Osteocyte (in vitro differentiated cells): ENCODE measurements around the gene CTBP2. TPM values are rescaled to one million over a fixed set of nuclear protein-coding genes. Genes with fewer than 3 reads are reported as not detected.

Source experiments
- DNase-seq: peaks from one replicate; pipeline ENCODE4 v3.0.0; 2021; ENCODE audit warnings: mixed read lengths; ENCODE audit not compliant: unreplicated experiment; ENCODE audit errors: extremely low spot score
- H3K27ac Mint-ChIP-seq: one replicate; pipeline ENCODE4 v1.8.0; 2021; ENCODE audit warnings: mild to moderate bottlenecking, mixed read lengths; ENCODE audit not compliant: unreplicated experiment
- H3K27me3 Mint-ChIP-seq: one replicate; pipeline ENCODE4 v1.8.0; 2021; ENCODE audit warnings: mixed read lengths; ENCODE audit not compliant: unreplicated experiment
- H3K36me3 Mint-ChIP-seq: one replicate; pipeline ENCODE4 v1.8.0; 2021; ENCODE audit warnings: mixed read lengths; ENCODE audit not compliant: unreplicated experiment
- H3K4me1 Mint-ChIP-seq: one replicate; pipeline ENCODE4 v1.8.0; 2021; ENCODE audit warnings: mixed read lengths; ENCODE audit not compliant: unreplicated experiment
- H3K4me3 Mint-ChIP-seq: one replicate; pipeline ENCODE4 v1.8.0; 2021; ENCODE audit warnings: mild to moderate bottlenecking, moderate library complexity, mixed read lengths; ENCODE audit not compliant: unreplicated experiment
- H3K9me3 Mint-ChIP-seq: one replicate; pipeline ENCODE4 v1.8.0; 2021; ENCODE audit warnings: mixed read lengths; ENCODE audit not compliant: unreplicated experiment
- CTCF ChIP-seq: fragments of 200-600 bp; sonication (generic); IDR thresholded peaks from 2 replicates; pipeline ENCODE4 v1.5.0; 2021; ENCODE audit warnings: antibody characterized with exemption, mild to moderate bottlenecking, moderate library complexity
- total RNA-seq: library from RNA; stranded (reverse); gene quantifications from 2 replicates; pipeline ENCODE4 v1.2.1, GENCODE V29; 2021

The CTBP2 gene
- total RNA-seq, 1 donor from 2014 or later = 125 TPM

GRCh38 chr10:125200396-125200795, 40.0 kb upstream of the CTBP2 start:
- peaks cover 22% of the 10 kb centered on the region for H3K27me3 Mint-ChIP-seq
- no peak overlapping the region for H3K4me3 Mint-ChIP-seq
- no peaks in the 10 kb centered on the region for H3K9me3 Mint-ChIP-seq
- TF ChIP-seq CTCF = no peak
- peak; percentile 51 for DNase-seq
- no peaks in the 10 kb centered on the region for H3K4me1 Mint-ChIP-seq
- no peak overlapping the region for H3K27ac Mint-ChIP-seq
- H3K36me3 Mint-ChIP-seq = no peaks in the 10 kb centered on the region

- H3K9me3 Mint-ChIP-seq = no peaks in the 10 kb centered on the region
- no peak for TF ChIP-seq CTCF
- no peaks in the 10 kb centered on the region for H3K36me3 Mint-ChIP-seq
- no peak overlapping the region for H3K27ac Mint-ChIP-seq
- peaks cover 22% of the 10 kb centered on the region for H3K27me3 Mint-ChIP-seq
- no peak overlapping the region for H3K4me3 Mint-ChIP-seq
- DNase-seq = no peak
- no peaks in the 10 kb centered on the region for H3K4me1 Mint-ChIP-seq
These were observed 38.9 kb upstream of the CTBP2 start for GRCh38 chr10:125199270-125199669.

- Mint-ChIP-seq H3K9me3 (no peaks in the 10 kb centered on the region), H3K4me1 (no peaks in the 10 kb centered on the region), H3K27ac (no peak overlapping the region), H3K4me3 (no peak overlapping the region), H3K27me3 (peaks cover 13% of the 10 kb centered on the region), H3K36me3 (no peaks in the 10 kb centered on the region)
- no peak for DNase-seq
- TF ChIP-seq CTCF = no peak
These were observed 34.5 kb upstream of the CTBP2 start for GRCh38 chr10:125194814-125195213.

GRCh38 chr10:125193306-125193877, 33.0 kb upstream of the CTBP2 start:
- H3K27me3 Mint-ChIP-seq = peaks cover 19% of the 10 kb centered on the region
- no peak for TF ChIP-seq CTCF
- no peaks in the 10 kb centered on the region for H3K36me3 Mint-ChIP-seq
- no peak overlapping the region for H3K27ac Mint-ChIP-seq
- DNase-seq = peak; percentile 76
- H3K4me3 Mint-ChIP-seq = no peak overlapping the region
- H3K4me1 Mint-ChIP-seq = no peaks in the 10 kb centered on the region
- no peaks in the 10 kb centered on the region for H3K9me3 Mint-ChIP-seq

- no peak for TF ChIP-seq CTCF
- Mint-ChIP-seq H3K4me3 (no peak overlapping the region), H3K4me1 (no peaks in the 10 kb centered on the region), H3K9me3 (no peaks in the 10 kb centered on the region), H3K27ac (no peak overlapping the region), H3K27me3 (peaks cover 26% of the 10 kb centered on the region), H3K36me3 (no peaks in the 10 kb centered on the region)
- peak; percentile 73 for DNase-seq
These were observed 32.3 kb upstream of the CTBP2 start for GRCh38 chr10:125192620-125193019.
